H9 (cell line): ENCODE results near the gene ADAM33. TPM values are rescaled to one million over a fixed set of nuclear protein-coding genes. Genes with fewer than 3 reads are reported as not detected.
A peak's percentile ranks its signal among the peaks of the same experiment; 100 is the strongest.

ENCODE experiments used
- DNase-seq: peaks from one replicate; pipeline ENCODE4 v3.0.0-alpha.2; 2017
- H2AFZ ChIP-seq: one replicate; pipeline ENCODE4 v1.6.1; 2013; ENCODE audit warnings: mild to moderate bottlenecking, low read length, control low read depth, moderate library complexity
- H2AK5ac ChIP-seq: 2 replicates; pipeline ENCODE4 v1.6.1; 2013; ENCODE audit warnings: low read length, control low read depth, mixed read lengths; ENCODE audit not compliant: insufficient read length
- H2BK120ac ChIP-seq: one replicate; pipeline ENCODE4 v1.6.1; 2013; ENCODE audit warnings: low read depth, mild to moderate bottlenecking, low read length, control low read depth, inconsistent platforms; ENCODE audit not compliant: poor library complexity, severe bottlenecking
- H2BK12ac ChIP-seq: 2 replicates; pipeline ENCODE4 v1.6.1; 2013; ENCODE audit warnings: low read length, control low read depth, mixed read lengths, low read depth; ENCODE audit not compliant: insufficient read length
- H2BK15ac ChIP-seq: 2 replicates; pipeline ENCODE4 v1.6.1; 2013; ENCODE audit warnings: low read depth, low read length, control low read depth
- H2BK20ac ChIP-seq: one replicate; pipeline ENCODE4 v1.6.1; 2013; ENCODE audit warnings: low read depth, mild to moderate bottlenecking, low read length, control low read depth, inconsistent platforms; ENCODE audit not compliant: poor library complexity, severe bottlenecking
- H2BK5ac ChIP-seq: 2 replicates; pipeline ENCODE4 v1.6.1; 2013; ENCODE audit warnings: low read length, control low read depth, mixed read lengths; ENCODE audit not compliant: insufficient read length
- H3K14ac ChIP-seq: 2 replicates; pipeline ENCODE4 v1.6.1; 2013; ENCODE audit warnings: low read length, control low read depth; ENCODE audit not compliant: insufficient read depth
- H3K18ac ChIP-seq: 2 replicates; pipeline ENCODE4 v1.6.1; 2013; ENCODE audit warnings: low read depth, mild to moderate bottlenecking, mixed read lengths, low read length, control low read depth; ENCODE audit not compliant: insufficient read length
- H3K23ac ChIP-seq: 2 replicates; pipeline ENCODE4 v1.6.1; 2013; ENCODE audit warnings: low read length, control low read depth, mixed read lengths, low read depth; ENCODE audit not compliant: insufficient read length
- H3K23me2 ChIP-seq: 2 replicates; pipeline ENCODE4 v1.6.1; 2013; ENCODE audit warnings: low read depth, mild to moderate bottlenecking, mixed read lengths, low read length, control low read depth; ENCODE audit not compliant: insufficient read length, poor library complexity, severe bottlenecking
- H3K27ac ChIP-seq: 2 replicates; pipeline ENCODE4 v1.5.1; 2013; ENCODE audit warnings: low read length, control low read depth, mixed read lengths, low read depth; ENCODE audit not compliant: insufficient read length
- H3K27me3 ChIP-seq: 2 replicates; pipeline ENCODE4 v1.6.1; 2013; ENCODE audit warnings: low read length, control low read depth, inconsistent platforms; ENCODE audit not compliant: insufficient read depth
- H3K4ac ChIP-seq: 2 replicates; pipeline ENCODE4 v1.6.1; 2013; ENCODE audit warnings: low read depth, mild to moderate bottlenecking, control low read depth, inconsistent platforms, low read length, moderate library complexity
- H3K4me1 ChIP-seq: 2 replicates; pipeline ENCODE4 v1.6.1; 2013; ENCODE audit warnings: low read length, control low read depth, inconsistent platforms; ENCODE audit not compliant: insufficient read depth
- H3K4me2 ChIP-seq: 2 replicates; pipeline ENCODE4 v1.6.1; 2013; ENCODE audit warnings: low read length, control low read depth, mixed read lengths; ENCODE audit not compliant: insufficient read length, insufficient read depth
- H3K56ac ChIP-seq: 2 replicates; pipeline ENCODE4 v1.6.1; 2013; ENCODE audit warnings: low read depth, mild to moderate bottlenecking, mixed read lengths, low read length, control low read depth; ENCODE audit not compliant: insufficient read length
- H3K79me1 ChIP-seq: 2 replicates; pipeline ENCODE4 v1.6.1; 2013; ENCODE audit warnings: low read depth, mild to moderate bottlenecking, moderate library complexity, low read length, control low read depth, inconsistent platforms; ENCODE audit not compliant: insufficient read depth, poor library complexity, severe bottlenecking
- H3K79me2 ChIP-seq: 2 replicates; pipeline ENCODE4 v1.6.1; 2013; ENCODE audit warnings: low read length, control low read depth, inconsistent platforms; ENCODE audit not compliant: insufficient read depth
- H3K9ac ChIP-seq: 2 replicates; pipeline ENCODE4 v1.6.1; 2013; ENCODE audit warnings: low read length, control low read depth, mixed read lengths; ENCODE audit not compliant: insufficient read length; ENCODE audit errors: extremely low read depth
- H3K9me3 ChIP-seq: one replicate; pipeline ENCODE4 v1.6.1; 2013; ENCODE audit warnings: low read depth, low read length, inconsistent platforms; ENCODE audit not compliant: control insufficient read depth
- H3T11ph ChIP-seq: one replicate; pipeline ENCODE4 v1.6.1; 2013; ENCODE audit warnings: mild to moderate bottlenecking, low read length, control low read depth, inconsistent platforms
- H4K20me1 ChIP-seq: one replicate; pipeline ENCODE4 v1.6.1; 2013; ENCODE audit not compliant: control insufficient read depth, insufficient read length, insufficient read depth
- H4K5ac ChIP-seq: 2 replicates; pipeline ENCODE4 v1.6.1; 2013; ENCODE audit warnings: low read depth, mild to moderate bottlenecking, mixed read lengths, low read length, control low read depth; ENCODE audit not compliant: insufficient read length
- H4K8ac ChIP-seq: replicated peaks from 2 replicates; pipeline ENCODE4 v1.6.1; 2013; ENCODE audit warnings: low read length, control low read depth, mixed read lengths, low read depth; ENCODE audit not compliant: insufficient read length
- H4K91ac ChIP-seq: 2 replicates; pipeline ENCODE4 v1.6.1; 2013; ENCODE audit warnings: low read depth, mild to moderate bottlenecking, moderate library complexity, mixed read lengths, low read length, control low read depth; ENCODE audit not compliant: insufficient read length
- H3K27ac Mint-ChIP-seq, 3 experiments: 2 replicates in 2 of 3; 3 replicates in 1 of 3; pipeline ENCODE4 v1.8.0; 2020 to 2021; ENCODE audit warnings: mixed read lengths in 3 of 3, mild to moderate bottlenecking in 1 of 3, moderate library complexity in 1 of 3
- H3K27me3 Mint-ChIP-seq: 2 replicates; pipeline ENCODE4 v1.8.0; 2021; ENCODE audit warnings: low read depth, mild to moderate bottlenecking, moderate library complexity, mixed read lengths
- H3K36me3 Mint-ChIP-seq, 3 experiments: 2 replicates in 2 of 3; 3 replicates in 1 of 3; pipeline ENCODE4 v1.8.0; 2020 to 2021; ENCODE audit warnings: low read depth in 3 of 3, mixed read lengths in 3 of 3; ENCODE audit not compliant: insufficient read depth in 1 of 3
- H3K4me1 Mint-ChIP-seq, 2 experiments: 2 replicates each; pipeline ENCODE4 v1.8.0; 2020; ENCODE audit warnings: mixed read lengths in 2 of 2
- H3K4me3 Mint-ChIP-seq, 2 experiments: 2 replicates in 1 of 2; 3 replicates in 1 of 2; pipeline ENCODE4 v1.8.0; 2020 to 2021; ENCODE audit warnings: mild to moderate bottlenecking in 2 of 2, mixed read lengths in 2 of 2, moderate library complexity in 1 of 2
- H3K9me3 Mint-ChIP-seq, 2 experiments: 2 replicates in 1 of 2; 3 replicates in 1 of 2; pipeline ENCODE4 v1.8.0; 2020; ENCODE audit warnings: mild to moderate bottlenecking in 2 of 2, mixed read lengths in 2 of 2, moderate library complexity in 1 of 2
- CTCF ChIP-seq: fragments of 200-600 bp; sonication (generic); conservative IDR thresholded peaks from 3 replicates; pipeline ENCODE4 v1.8.0; 2021; ENCODE audit warnings: antibody characterized with exemption, mild to moderate bottlenecking
- WGBS: extraction: QIAGEN DNeasy Blood & Tissue Kit; methylation state at CpG from one replicate; pipeline ENCODE4 v1.1.7; 2013; ENCODE audit warnings: missing lambda C conversion rate, low lambda C conversion rate, mixed read lengths; ENCODE audit not compliant: insufficient read length; ENCODE audit errors: extremely low coverage; 5-methylcytosine and 5-hydroxymethylcytosine counted together
- total RNA-seq: library from RNA; stranded (reverse); gene quantifications from 2 replicates; pipeline ENCODE4 v1.2.1, GENCODE V29; 2021

Gene ADAM33
- total RNA-seq, 1 experiment from 2014 or later: 4.0 TPM

- TF ChIP-seq CTCF: no peak
- no peaks in the 10 kb centered on the region for H3K4me1 Mint-ChIP-seq
- H3K56ac ChIP-seq: no peak overlapping the region
- H3K27ac Mint-ChIP-seq: peak overlapping the region in 1 of 3 experiments; percentile 72; a peak in 1 of 7 replicates
- H2BK15ac ChIP-seq: no peak overlapping the region
- H2AK5ac ChIP-seq: no peak overlapping the region
- no peak overlapping the region for H2AFZ ChIP-seq
- no peak overlapping the region for H3K18ac ChIP-seq
- H3K4me2 ChIP-seq: no peak overlapping the region
- H4K20me1 ChIP-seq: peaks cover 2% of the 10 kb centered on the region
- H3K79me1 ChIP-seq: no peaks in the 10 kb centered on the region
- no peak overlapping the region for H3T11ph ChIP-seq
- peaks cover 3% of the 10 kb centered on the region in 2 experiments; a peak in 3 of 5 replicates for H3K9me3 Mint-ChIP-seq
- H2BK5ac ChIP-seq: no peak overlapping the region
- H3K4me3 Mint-ChIP-seq: no peak overlapping the region
- no peaks in the 10 kb centered on the region for H3K79me2 ChIP-seq
- H3K4ac ChIP-seq: no peak overlapping the region
- H3K27ac ChIP-seq: no peak overlapping the region
- no peaks in the 10 kb centered on the region; a peak in 2 of 7 replicates for H3K36me3 Mint-ChIP-seq
- no peak overlapping the region for H4K5ac ChIP-seq
- H2BK120ac ChIP-seq: no peak overlapping the region
- H3K9me3 ChIP-seq: no peaks in the 10 kb centered on the region
- H3K27me3 Mint-ChIP-seq: no peaks in the 10 kb centered on the region; the same call in 1 of the 2 replicates
- H3K27me3 ChIP-seq: no peaks in the 10 kb centered on the region
- H4K8ac ChIP-seq: no peak overlapping the region
- no peak overlapping the region for H3K14ac ChIP-seq
- H3K9ac ChIP-seq: no peak overlapping the region
- H4K91ac ChIP-seq: no peak overlapping the region
- peak; percentile 20 for DNase-seq
- no peak overlapping the region for H3K23ac ChIP-seq
- WGBS: no CpG with 5 or more reads among the region's 6 CpGs
- no peaks in the 10 kb centered on the region for H3K23me2 ChIP-seq
- no peak overlapping the region for H2BK12ac ChIP-seq
- no peak overlapping the region for H2BK20ac ChIP-seq
- H3K4me1 ChIP-seq: no peaks in the 10 kb centered on the region
Observed at GRCh38 chr20:3698591-3699001, 16.8 kb upstream of the ADAM33 start.
